HG02943 (cell line): ENCODE results near the gene KCNAB1.

Experiments
- ATAC-seq: cut with Tn5 transposase; IDR thresholded peaks from one replicate; pipeline ENCODE4 v1.9.1; 2021; ENCODE audit warnings: mild to moderate bottlenecking, low read depth, moderate library complexity; ENCODE audit not compliant: unreplicated experiment

Gene KCNAB1

GRCh38 chr3:156388497-156389448 lies 268.4 kb downstream of the KCNAB1 start:
- no peak for ATAC-seq

DNA sequence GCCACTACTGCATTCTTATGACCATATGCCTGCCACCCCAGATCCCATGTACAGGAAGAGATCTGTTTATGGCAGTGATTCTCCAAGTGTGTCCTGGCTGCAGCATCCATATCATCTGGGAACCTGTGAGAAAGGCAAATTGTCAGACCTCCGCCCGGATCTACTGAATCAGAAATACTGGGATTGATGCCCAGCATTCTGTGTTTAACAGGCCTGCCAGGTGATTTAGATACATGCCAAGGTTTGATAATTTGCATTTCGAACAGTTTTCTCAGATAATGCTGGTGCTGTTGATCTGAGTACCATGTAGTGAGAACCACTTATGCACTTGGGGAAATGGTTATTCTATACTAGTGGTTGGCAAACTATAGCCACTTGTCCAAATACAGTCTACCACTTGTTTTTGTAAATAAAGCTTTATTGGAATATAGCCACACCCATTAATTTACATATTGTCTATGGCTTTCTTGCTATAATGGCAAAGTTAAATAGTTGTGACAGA lies 269.1 kb downstream of the KCNAB1 start:
- ATAC-seq = no peak

DNA sequence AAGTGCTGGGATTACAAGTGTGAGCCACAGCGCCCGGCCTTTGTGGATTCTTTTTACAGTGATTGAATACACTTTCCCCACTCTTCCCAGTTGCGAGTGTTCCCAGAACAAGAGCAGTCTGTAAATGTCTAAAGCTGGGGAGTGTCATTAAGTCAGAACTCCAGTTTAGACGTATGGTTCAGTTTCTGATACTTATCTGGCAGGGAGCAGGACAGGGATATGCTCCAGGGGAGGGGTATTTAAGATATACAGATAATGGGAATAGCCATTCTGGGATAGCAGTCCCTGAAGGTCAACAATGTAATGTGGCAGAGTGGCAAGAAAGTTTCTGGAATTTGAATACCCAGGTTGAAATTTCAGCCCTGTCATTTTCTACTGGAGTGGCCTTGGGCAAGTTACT lies 270.5 kb downstream of the KCNAB1 start:
- no peak for ATAC-seq

- ATAC-seq = no peak
Measured at GRCh38 chr3:156395961-156396710, 275.8 kb downstream of the KCNAB1 start.

DNA sequence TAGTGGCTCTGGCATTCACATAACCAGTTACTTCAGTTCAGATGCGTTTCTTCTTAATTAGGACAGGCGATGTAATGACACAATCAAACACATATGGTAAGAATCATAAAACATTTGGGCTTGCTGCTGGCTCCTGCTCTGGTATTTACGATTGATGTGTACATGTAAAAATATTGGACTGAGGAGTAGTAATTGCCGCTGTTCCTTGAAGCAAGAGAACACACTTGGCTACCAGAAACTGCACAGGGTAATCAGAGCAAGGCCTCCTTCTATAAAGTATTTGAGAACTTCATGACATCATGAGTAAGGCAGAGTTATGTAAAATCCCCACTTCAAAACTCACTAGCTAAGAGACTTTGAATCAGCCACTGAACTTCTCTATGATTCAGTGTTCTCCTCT lies 276.5 kb downstream of the KCNAB1 start:
- ATAC-seq = no peak

GRCh38 chr3:156397534-156397933 lies 277.2 kb downstream of the KCNAB1 start:
- no peak for ATAC-seq

- no peak for ATAC-seq
Measured at GRCh38 chr3:156400062-156400461, 279.7 kb downstream of the KCNAB1 start.

DNA sequence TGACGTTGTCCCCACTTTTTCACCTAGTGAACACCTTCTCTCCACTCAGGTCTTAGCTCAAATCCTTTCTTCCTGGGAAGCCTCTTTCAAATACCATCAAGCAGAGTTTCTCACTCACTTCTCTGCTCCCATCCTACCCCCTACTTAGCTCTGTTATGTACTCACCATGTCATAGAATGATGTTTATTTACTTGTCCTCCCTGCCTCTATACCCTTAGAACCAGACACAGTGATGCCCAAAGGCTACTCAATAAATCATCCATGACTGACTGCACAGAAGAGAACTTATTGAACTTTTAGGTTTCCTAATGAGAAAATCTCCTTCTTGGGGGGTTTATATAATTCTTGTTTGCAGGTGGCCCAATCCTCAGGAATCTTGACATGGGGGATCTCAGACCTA lies 280.4 kb downstream of the KCNAB1 start:
- ATAC-seq = no peak

GRCh38 chr3:156404217-156404616 lies 283.8 kb downstream of the KCNAB1 start:
- ATAC-seq = no peak

GRCh38 chr3:156406393-156406792 lies 286.0 kb downstream of the KCNAB1 start:
- ATAC-seq = no peak

- no peak for ATAC-seq
Measured at GRCh38 chr3:156407617-156408225, 287.3 kb downstream of the KCNAB1 start.

DNA sequence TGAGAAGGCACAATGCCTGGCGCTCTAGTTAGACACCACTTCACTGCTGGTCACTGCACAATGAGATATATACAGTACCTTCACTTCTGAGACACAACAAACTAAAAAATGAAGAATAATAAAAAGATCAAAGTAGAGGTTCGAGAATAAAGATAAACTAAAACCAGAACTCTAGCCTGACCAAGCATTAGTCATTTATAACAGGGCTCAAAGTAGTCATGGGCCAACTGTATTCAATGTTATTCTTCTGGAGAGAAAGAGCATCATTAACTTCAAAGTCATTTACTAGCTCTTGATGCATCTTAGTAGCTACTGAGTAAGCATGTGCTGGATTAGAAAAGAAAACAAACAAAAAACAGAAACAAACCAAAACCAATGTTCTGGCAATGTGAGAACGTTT lies 289.3 kb downstream of the KCNAB1 start:
- ATAC-seq = no peak

DNA sequence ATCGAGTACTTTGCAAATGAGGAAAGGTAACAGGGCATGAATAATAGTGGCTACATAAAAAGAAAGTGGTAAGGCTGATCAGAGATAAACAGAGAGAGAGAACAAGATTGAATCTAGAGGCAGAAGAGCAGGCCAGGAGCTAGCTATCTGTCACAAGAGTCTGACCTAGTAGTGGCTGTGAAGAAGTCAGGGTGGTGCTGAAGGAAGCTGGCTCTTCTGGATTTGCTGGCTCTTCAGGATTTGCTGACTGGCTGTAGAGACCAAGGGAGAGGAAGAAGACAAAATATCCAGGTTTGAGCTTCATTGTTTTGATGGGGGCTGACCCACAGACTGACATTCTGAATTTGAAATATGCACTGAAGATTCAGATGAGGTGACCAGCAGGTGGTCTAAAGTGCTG lies 292.2 kb downstream of the KCNAB1 start:
- ATAC-seq = no peak

DNA sequence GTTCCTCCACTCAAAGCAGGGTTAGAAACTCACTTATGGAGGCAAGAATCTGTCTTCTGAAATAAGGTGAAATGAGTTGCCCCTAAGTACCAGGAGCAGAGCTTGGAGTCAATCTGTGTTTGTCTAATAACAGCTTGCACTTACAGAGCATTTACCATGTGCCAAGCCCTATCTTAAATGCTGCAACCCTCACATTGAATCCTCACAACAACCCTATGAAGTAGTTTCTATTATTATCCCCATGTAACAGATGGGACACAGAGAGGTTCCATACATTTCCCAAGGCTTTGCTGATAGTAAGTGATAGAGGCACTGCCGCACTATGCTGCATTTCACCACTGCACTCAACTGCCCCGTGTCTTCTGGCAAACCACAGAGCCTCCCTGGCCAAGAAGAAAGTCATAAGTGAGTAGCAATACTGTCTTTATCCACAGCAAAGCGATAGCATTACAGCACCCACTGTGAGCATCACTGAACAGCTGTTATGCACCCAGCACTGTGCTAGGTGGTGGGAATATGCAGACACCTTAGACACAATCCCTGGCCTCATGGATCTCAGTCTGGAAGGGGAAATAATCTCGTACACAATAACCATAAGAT lies 293.0 kb downstream of the KCNAB1 start:
- ATAC-seq = no peak

GRCh38 chr3:156416846-156417558 lies 296.6 kb downstream of the KCNAB1 start:
- no peak for ATAC-seq

DNA sequence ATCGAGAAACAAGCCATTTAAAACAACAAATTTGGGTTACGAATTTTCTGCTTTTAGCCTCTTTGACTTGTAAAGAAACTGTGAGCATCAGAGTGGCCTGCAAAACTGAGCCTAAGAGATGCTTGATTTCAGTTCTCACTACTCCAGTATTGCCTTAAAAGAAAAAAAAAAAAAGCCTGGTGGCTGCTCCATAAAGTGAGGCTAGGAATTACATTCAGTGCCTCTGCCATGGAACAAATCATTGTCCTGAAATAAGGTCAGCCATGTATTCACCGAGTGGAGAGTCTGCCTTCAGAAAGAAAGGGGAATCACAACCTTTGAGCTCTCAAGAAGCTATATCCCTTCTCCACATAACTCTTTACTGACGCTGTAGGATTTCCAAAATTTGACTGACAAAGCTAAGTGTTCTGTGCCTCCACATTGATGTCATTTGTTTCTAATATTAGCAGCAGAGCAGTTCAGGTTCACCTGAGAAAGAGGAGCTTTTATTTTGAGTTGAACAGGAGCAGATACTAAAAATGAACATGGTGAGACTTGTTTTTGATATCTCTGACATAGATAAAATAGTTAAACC lies 297.3 kb downstream of the KCNAB1 start:
- no peak for ATAC-seq

DNA sequence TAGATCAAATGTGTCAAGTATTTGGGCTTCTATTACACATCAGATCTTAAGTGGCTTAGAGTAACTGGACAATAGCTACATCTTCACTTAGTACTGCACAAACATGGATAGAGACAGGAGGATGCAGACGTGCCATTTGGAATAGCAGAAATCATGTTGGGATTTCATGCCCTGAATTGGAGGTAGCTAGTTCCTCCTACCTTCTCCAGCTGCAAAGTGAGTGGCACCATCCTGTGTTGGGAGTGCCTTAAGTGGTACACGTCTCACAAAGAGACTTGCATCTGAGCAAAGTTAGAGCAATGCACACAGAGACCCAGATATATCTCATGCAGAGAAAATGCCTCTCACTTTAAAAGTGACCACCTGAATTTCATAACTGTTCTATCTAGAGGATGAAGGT lies 298.1 kb downstream of the KCNAB1 start:
- no peak for ATAC-seq

DNA sequence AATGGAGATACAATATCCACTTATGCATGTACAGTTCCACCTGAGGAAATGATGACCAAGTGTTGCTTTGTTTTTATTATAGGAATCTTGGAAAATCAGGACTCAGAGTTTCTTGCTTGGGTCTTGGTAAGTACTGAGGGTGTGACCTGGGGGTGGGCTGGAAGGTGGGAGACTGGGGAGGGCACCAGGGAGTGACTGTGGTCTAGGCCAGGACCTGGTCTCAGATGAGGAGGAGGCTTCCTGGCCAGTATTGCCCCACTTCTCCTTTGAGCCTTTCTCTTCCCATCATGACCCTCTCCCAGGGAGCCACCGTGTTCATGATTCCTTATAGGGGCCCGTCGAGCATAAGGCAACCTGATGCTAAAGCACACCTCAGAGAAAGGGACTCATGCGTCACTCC lies 301.2 kb downstream of the KCNAB1 start:
- no peak for ATAC-seq

GRCh38 chr3:156424758-156425157 lies 304.4 kb downstream of the KCNAB1 start:
- ATAC-seq = no peak

- ATAC-seq = no peak
Measured at GRCh38 chr3:156425651-156426050, 305.3 kb downstream of the KCNAB1 start.
